Measurements from ENCODE around the gene ZNF3.

Gene ZNF3

DNA sequence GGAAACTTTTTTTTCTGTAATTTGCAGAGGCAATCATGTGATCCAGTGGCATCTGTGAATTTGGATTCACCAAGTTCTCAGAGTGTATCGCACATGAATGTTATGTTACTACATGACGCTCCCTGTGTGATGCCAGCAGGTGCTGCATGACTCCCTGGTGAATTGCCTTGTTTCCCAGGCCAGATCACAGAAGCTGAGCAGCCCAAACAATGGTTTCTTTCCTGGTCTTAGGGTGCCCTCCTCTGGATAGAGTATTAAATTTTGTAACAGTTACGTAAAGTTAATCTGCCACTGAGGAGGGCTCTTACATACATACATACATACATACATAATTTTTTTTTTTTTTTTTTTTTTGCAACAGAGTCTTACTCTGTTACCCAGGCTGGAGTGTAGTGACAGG is 28.3 kb downstream of the ZNF3 start:
- DNase-seq (ENCODE audit: low read depth in 2 of 3, low spot score in 2 of 3), result no peak

DNA sequence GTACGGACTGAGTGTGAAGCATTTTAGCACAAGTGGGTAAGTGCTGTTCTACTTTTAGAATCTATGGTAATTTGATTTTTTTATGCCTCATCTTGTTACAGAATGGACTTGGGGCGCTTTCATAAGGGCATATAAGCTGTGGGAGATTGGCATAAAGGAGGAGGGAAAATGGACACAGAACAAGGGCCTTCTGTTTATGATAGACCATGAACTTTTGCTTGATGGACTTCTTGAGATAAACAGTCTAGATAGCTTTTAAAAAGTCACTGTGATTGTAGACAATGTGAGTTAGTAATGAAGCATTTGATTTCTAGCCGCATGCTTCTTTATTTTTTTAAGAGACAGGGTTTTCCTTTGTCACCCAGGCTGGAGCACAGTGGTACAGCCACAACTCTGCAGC is 29.9 kb downstream of the ZNF3 start:
- no peak for DNase-seq (ENCODE audit: low read depth in 2 of 3, low spot score in 2 of 3)

DNA sequence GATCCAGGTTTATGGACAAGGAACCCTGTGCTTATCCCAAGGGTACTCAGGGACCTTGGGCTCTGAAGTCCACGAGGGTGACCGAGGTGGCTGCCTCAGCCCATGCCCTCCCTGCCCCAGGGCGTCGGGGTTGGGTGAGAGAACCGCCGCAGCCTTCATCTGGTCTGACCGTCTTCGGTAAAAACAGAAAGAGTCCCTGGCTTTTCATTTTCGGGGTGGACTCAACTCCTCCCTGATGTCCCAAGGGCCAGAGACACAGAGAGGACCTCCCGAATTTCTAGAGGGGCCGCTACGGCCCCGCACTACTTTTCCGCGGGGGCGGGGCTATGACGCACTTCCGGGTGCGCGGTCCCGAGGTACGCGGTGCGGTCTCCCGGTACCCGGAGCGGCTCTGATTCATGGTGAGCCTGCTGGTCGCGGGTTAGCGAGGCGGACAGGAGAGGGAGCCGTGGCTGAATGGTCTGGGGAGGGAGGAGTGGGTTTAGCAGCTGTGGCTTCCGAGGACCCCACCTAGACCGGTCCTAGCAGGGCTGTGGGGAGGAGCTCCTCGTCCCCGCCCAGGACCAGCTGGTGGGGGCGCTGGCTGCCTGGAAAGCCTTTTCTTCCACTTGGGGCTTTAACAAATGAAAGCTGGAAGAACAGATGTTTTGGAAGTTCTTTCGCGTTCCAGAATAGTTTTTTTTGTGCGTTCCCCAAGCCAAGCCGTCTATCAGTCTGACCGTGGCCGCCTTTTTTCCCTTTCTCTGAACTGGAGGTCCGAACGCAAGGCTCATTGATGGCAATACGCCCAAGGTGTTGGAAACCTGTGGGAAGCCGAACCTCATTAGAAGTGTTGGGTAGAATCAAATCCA is 31.9 kb downstream of the ZNF3 start, which contains the start of gene ZSCAN21:
ZSCAN21 (plus strand) TSS at position 334 of the 851 bp plus-strand sequence. CDS start 7,233 bp downstream, outside the sequence.
- DNase-seq (ENCODE audit: low read depth in 2 of 3, low spot score in 2 of 3), result peak; percentile 61 to 84 (median 74)

DNA sequence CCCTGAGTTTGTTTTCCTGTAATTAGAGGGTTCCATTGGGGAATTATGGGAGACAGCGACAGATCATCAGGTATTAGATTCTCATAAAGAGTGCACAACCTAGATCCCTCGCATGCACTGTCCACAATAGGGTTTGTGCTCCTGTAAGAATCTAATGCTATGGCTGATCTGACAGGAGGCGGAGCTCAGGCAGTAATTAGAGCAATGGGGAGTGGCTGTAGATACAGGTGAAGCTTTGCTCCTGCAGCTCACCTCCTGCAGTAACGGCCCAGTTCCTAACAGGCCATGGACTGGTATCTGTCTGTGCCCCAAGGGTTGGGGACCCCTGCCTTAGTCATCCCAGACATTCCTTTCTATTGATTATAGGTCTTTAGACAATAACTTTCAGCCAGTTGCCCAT is 32.8 kb downstream of the ZNF3 start:
- no peak for DNase-seq (ENCODE audit: low read depth in 2 of 3, low spot score in 2 of 3)

DNA sequence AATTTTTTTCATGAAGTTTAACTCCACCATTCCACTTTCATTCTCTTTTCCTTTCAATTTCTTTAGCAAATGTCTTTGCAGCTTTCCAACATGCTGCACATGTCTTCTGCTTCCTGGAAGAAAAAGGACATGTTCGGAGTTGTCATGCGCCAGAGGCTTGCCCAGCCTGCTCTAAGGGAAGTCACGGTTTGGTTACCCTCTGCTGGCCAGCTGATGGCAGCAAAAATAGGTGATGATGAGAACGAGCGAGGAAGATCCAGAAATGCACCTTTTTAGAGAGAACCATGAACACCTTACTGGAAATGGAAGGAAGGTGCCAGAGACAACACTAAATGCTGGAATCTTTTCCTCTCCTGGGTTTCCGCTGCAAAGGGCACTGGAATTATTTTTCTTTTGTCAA is 36.8 kb downstream of the ZNF3 start:
- no peak for DNase-seq (ENCODE audit: low read depth in 2 of 3, low spot score in 2 of 3)

DNA sequence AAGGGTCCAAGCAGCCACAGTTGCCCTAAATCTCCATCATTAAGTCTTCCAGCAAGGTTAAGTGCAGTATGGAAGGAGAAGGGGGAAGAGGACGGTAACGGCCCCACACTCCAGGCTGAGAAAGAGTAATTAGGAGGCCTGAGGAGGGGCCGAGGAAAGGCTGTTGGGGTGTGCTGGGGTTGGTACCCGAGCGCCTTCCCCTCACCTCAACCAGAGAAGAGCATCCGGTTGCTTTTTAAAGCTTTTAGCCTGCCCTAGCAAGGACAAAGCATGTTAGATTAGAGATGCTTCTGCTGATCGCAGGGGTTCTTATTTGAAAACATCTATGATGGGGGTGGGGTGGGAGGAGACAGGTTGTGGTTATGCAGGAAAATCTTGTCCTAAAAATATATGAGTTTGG is 40.9 kb downstream of the ZNF3 start:
- DNase-seq (ENCODE audit: low read depth in 2 of 3, low spot score in 2 of 3), result no peak

DNA sequence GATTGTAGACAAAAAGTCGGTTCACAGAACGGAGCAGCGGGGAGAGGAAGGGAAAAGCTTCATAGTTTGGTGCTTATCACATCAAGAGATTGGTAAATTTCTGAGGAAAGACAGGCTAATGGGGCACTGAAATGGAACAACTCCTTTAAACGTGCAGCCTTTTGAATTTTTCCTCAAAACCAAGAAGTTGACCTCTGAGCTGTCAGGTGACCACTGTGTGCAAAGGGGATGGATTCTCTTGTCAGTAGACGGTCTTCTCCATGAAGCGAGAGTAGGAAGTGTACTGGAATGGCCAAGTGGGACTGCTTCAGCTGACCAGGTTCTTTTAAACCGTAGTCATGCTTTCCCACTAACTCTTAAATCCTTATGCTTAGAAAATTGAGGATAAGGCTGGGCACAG is 43.2 kb downstream of the ZNF3 start:
- no peak for DNase-seq (ENCODE audit: low read depth in 2 of 3, low spot score in 2 of 3)

DNA sequence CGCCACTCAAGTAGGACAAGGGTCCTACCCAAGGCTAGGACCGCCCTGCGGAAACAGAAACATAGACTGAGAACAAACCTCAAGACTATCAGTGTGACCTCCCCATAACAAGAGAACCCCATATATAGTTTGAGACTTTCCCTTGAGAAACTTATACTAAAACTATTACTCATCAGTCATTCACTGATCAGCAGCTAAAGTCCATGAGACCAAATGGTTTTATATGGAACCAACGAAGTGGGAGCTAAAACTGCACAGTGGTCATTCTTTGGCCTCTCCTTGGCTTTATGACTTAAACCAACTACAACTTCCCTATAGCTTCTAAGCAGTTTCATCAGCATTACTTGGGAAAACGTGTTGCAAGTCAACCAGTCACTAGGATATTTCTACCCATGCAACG is 45.6 kb downstream of the ZNF3 start:
- DNase-seq (ENCODE audit: low read depth in 2 of 3, low spot score in 2 of 3), result no peak

DNA sequence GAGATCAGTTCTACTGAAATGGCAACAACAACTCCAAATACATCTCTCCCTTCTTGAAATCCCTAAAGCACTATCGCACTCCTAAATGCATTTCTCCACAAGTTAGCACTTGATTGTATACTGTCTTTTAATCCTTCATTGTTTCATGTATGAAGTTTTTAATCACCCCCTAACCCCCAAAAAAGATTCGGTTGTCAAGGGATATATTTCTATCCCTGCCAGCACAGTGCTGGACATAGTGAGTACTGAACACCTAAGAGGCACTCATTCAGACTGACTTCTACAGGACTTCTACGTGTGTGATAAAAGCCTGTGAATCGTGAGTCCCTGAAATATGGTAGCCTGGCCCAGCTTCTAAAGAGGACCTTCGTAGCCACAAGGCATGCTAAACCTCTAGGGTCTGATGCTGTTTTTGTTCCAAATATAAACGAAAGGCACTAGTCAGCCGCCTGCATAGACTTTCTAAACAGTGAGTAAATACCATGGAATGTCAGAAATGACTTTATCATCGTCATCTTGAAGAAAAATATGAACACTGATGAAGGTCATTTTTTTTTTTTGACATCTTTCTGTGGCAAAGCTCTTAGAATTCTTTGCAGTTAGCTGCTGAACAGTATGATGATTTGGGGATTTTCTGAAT is 46.5 kb downstream of the ZNF3 start:
- DNase-seq (ENCODE audit: low read depth in 2 of 3, low spot score in 2 of 3), result no peak

DNA sequence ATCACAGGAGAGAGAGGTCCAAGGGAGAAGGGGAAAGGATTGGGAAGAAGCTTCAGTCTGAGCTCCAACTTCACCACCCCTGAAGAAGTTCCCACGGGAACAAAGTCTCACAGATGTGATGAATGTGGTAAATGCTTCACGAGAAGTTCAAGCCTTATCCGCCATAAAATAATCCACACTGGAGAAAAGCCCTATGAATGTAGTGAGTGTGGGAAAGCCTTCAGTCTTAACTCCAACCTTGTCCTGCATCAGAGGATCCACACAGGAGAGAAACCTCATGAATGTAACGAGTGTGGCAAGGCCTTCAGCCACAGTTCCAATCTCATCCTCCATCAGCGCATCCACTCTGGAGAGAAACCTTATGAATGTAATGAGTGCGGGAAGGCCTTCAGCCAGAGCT is 48.0 kb downstream of the ZNF3 start:
- no peak for DNase-seq (ENCODE audit: low read depth in 2 of 3, low spot score in 2 of 3)

DNA sequence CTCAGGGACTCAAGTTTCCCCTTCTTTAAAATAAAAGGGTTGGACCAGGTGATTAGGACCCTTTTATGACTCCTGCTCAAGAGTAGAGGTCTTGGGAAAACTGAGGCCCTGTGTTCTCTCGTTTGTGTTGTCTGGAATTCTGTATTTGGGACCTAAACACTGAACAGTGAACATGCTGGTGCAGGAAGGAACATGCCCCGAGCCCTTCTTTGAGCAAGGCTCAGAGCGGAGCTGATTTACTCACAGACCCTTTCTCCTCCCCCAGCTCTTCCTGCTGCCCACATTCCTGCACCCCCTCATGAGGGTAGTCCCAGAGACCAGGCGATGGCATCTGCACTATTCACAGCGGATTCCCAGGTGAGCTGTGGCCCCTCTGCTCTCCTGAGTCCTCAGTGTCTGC is 51.9 kb downstream of the ZNF3 start:
- DNase-seq (ENCODE audit: low read depth in 2 of 3, low spot score in 2 of 3), result no peak

DNA sequence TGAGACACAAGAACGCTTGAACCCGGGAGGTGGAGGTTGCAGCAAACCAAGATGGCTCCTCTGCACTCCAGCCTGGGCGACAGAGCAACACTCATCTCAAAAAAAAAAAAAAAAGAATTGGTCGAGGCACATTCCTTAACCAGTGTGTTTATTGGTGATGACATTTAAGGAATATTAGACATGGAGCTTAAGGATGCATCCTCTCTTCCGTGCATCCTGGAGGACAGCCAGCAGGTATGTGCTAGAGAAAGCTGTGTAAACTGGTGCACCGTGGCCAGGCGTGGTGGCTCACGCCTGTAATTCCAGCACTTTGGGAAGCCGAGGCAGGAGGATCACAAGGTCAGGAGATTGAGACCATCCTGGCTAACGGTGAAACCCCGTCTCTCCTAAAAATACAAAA is 54.3 kb downstream of the ZNF3 start:
- no peak for DNase-seq (ENCODE audit: low read depth in 2 of 3, low spot score in 2 of 3)

DNA sequence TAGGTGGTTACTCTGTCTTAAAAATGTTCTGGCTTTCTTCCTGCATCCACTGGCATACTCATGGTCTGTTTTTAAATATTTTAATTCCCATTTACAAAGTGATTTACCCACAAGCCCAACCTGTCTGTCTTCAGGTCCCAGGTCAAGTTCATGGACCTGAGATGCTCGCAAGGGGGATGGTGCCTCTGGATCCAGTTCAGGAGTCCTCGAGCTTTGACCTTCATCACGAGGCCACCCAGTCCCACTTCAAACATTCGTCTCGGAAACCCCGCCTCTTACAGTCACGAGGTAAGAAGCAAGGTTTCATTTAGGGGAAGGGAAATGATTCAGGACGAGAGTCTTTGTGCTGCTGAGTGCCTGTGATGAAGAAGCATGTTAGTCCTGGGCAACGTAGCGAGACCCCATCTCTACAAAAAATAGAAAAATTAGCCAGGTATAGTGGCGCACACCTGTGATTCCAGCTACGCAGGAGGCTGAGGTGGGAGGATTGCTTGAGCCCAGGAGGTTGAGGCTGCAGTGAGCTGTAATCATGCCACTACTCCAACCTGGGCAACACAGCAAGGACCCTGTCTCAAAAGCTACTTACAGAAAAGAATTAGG is 57.4 kb downstream of the ZNF3 start:
- DNase-seq (ENCODE audit: low read depth in 2 of 3, low spot score in 2 of 3), result no peak

DNA sequence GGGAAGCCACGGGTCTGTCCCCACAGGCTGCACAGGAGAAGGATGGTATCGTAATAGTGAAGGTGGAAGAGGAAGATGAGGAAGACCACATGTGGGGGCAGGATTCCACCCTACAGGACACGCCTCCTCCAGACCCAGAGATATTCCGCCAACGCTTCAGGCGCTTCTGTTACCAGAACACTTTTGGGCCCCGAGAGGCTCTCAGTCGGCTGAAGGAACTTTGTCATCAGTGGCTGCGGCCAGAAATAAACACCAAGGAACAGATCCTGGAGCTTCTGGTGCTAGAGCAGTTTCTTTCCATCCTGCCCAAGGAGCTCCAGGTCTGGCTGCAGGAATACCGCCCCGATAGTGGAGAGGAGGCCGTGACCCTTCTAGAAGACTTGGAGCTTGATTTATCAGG is 58.0 kb downstream of the ZNF3 start:
- DNase-seq (ENCODE audit: low read depth in 2 of 3, low spot score in 2 of 3), result no peak

DNA sequence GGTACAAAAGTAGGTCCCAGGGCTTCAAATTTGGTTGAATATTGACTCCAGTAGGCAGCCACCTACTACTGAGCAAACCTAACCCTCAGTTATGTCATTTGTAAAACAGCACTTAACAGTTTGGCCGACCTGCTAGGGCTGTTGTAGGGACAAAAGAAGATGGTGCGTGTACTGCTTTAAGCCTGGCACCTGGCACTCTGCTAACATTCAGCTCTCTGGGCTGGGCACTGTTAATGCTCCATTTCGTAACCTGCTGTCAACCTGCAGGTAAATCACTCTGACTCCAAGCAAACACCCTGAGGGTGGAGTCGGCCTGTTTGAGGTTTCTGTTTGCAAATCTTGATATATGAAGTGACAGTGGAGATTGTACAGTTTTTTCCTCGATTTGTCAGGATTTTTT is 58.9 kb downstream of the ZNF3 start:
- no peak for DNase-seq (ENCODE audit: low read depth in 2 of 3, low spot score in 2 of 3)

DNA sequence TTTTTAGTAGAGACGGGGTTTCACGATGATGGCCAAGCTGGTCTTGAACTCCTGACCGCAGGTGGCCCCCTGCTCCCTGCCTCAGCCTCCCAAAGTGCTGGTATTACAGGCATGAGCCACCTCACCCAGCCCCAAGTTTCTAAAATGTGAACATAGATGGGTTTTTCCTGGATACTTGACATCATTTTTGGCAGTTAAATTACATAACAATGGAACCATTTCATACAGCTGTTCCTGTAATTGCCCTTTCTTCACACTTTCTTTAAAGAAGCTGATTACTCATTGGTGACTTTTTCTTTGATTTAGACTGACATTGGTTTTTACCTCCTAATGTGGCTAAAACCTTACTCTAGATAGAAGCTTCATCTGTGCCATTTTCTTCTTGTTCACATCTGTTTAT is 60.2 kb downstream of the ZNF3 start:
- DNase-seq (ENCODE audit: low read depth in 2 of 3, low spot score in 2 of 3), result no peak

All from activated CD8-positive, alpha-beta memory T cell treated with anti-CD3 and anti-CD28 coated beads for 48 hours (primary cell).